GM12801 (cell line): Measurements from ENCODE around the gene FADS2.

Experiments used
- CTCF ChIP-seq: IDR thresholded peaks from one replicate; pipeline ENCODE4 v1.5.1; 2011; ENCODE audit warnings: control low read depth; ENCODE audit not compliant: insufficient read length; ENCODE audit errors: extremely low read depth

The FADS2 gene

GRCh38 chr11:61898247-61898582 is 70.1 kb downstream of the FADS2 start:
- TF ChIP-seq CTCF = no peak

GRCh38 chr11:61899146-61899841 is 71.2 kb downstream of the FADS2 start:
- TF ChIP-seq CTCF = peak; percentile 65

GRCh38 chr11:61900251-61900650 is 72.2 kb downstream of the FADS2 start:
- TF ChIP-seq CTCF = no peak

GRCh38 chr11:61901397-61901796 is 73.3 kb downstream of the FADS2 start:
- no peak for TF ChIP-seq CTCF

- no peak for TF ChIP-seq CTCF
Measured at GRCh38 chr11:61902313-61902712, 74.2 kb downstream of the FADS2 start.

- TF ChIP-seq CTCF = no peak
Measured at GRCh38 chr11:61903845-61904244, 75.7 kb downstream of the FADS2 start.

GRCh38 chr11:61904539-61905048 is 76.5 kb downstream of the FADS2 start:
- TF ChIP-seq CTCF = no peak
